ENCODE measurements around the gene DIPK1B.

Gene DIPK1B

DNA sequence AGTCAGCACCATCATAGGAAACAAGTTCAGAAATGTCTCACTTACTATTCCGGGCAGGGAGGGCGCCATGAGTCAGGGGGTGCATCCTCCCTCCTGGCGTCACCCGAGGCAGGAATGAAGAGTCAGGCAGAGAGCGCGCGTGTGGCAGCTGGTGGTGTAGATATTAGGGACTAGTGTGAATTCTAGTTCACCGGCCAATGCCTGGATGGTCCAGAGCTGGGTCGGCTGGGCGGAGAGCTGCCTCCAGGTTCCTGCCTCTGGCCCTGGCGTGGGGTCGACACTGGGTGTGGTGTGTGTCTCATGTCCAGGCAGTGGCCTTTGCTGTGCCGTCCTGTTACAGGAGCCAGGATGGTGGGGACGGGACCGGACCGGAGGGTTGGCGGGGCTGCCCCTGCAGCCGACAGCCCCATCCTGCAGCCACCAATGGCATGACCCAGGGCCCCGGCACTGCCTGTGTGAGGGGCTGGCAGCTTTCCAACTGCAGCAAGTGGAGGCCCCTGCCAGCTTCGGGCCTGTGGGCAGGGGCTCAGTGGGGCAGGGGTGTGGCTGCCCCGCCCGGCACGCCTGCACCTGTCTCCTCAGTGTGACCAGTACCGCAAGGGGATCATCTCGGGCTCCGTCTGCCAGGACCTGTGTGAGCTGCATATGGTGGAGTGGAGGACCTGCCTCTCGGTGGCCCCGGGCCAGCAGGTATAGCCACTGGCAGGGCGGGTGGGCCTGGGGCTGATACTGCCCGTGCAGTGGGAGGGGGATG is 9.1 kb downstream of the DIPK1B start:
- no peak for DNase-seq

GRCh38 chr9:136722093-136722968 is 10.0 kb downstream of the DIPK1B start:
- DNase-seq = no peak

GRCh38 chr9:136722969-136723356 is 10.6 kb downstream of the DIPK1B start:
- no peak for DNase-seq

GRCh38 chr9:136723362-136723976 is 11.1 kb downstream of the DIPK1B start:
- DNase-seq = no peak

DNA sequence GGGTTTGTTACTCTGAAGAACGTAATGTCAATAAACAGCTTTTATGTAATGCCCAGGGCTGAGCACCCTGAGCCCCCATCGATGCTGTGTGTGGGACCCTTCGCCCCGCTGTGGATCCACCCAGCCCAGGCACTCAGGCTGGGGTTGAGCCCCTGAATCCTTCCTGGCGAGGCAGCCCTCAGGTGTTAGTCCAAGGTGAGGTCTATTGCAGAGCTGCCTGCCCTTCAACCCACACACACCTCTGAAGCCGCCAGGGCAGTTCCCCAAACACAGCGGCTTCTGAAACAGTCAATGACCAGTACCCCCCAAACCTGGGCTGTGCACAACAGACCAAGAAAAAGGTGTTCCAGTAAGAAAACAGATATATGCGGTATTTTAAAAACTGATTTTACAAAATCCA is 11.6 kb downstream of the DIPK1B start:
- no peak for DNase-seq

DNA sequence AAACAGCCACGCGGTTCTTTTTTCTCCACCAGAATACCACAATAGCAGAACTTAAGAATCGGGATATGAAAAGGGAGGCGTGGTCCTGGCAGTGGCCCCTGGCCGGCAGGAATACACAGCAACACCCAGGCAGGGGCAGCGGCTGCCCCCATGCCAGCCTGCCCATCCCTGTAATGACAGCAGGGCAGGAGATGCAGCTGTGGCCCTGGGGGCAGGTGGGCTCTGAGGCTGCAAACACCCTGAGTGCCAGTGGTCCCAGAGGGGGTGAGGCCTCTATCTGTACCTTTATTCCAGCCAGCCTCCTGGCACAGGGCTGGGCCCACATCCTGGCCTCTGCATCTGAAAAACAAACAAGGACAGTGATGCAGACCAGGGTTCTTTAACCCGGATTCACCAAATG is 12.4 kb downstream of the DIPK1B start:
- DNase-seq = no peak

DNA sequence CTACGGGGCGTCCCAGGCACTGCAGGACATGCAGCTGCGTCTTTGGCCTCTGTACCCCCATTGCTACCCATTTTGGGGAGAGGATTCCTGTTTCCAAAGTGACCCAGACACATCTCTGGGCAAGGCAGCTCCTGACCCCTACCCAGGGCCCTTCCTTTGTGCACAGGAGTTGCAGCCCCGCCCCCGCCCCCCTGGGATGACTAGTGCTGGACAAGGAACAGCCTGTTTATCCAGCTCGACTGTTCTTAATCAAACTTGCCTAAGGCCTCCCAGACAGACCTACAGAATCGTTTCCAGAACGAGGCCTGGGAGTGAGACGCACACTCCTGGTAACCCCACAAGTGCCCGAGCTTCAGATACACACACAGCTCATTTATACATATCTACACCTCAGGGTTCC is 13.2 kb downstream of the DIPK1B start:
- no peak for DNase-seq

DNA sequence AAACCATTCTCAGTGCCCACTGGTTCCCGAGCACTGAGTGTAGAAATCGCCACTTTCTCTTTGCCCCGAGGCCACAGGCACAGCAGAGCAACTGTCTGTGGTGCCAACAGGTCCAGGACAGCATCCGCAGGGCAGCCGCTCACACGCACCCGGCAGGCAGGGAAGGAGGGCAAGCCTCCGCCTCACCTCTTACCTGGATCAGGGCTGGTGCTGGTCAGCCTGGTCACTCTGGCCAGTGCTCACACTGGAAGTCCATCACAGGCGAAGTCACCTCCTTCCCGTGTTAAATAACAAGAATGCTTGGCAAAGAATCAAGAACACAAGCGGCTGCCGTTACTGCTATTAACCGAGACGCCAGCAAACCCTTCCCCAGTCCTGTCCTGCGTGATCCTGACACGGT is 13.7 kb downstream of the DIPK1B start:
- no peak for DNase-seq

DNA sequence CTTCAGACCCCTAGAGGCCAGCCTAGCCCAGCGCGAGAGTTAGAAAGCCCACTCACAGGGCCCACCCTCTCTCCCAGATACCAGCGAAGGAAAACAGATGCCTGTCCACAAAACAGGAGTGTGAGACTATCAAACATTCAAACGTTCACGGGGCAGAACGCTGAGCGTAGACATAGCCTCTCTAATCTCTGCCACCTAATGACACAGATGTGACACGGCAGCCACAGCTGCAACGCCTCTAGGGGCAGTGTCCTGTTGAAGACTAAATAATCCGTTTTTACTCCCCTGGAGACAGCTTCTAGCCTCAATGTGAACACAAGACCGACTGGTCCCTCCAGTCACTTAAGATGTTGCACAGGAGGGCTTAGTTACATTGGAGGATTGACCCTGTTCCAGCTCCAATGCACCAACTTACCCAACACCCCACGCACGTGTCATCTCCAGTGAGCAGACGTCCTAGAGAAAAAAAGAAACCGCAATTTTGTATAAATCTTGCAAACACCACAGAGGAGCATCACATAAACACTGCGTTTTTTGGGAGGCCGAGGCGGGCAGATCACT is 14.3 kb downstream of the DIPK1B start:
- DNase-seq = peak; percentile 43

DNA sequence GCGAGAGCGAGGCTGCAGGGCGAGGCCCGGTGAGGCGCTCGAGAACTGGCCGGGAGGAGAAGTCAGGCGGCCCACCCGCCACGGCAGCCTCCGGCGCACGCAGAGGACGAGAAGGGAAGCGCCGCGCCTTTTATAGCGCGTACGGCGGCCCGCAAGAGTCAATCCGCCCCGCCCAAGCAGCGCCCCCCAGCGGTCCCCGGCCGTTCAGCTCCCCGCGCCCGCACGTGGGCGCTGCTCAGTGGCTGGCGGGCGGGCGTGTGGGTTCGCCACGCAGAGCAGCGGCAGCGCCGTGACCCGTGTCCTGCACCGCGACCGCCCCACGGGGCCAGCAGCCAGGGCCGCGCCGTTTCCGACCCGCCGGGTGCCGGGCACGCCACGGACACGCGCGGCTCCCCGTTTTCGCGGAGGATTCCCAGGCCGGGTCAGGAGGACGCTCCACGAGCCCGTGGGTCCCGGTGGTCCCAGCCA is 15.7 kb downstream of the DIPK1B start:
- peak; percentile 93 for DNase-seq

GRCh38 chr9:136728548-136729123 is 16.3 kb downstream of the DIPK1B start:
- no peak for DNase-seq

DNA sequence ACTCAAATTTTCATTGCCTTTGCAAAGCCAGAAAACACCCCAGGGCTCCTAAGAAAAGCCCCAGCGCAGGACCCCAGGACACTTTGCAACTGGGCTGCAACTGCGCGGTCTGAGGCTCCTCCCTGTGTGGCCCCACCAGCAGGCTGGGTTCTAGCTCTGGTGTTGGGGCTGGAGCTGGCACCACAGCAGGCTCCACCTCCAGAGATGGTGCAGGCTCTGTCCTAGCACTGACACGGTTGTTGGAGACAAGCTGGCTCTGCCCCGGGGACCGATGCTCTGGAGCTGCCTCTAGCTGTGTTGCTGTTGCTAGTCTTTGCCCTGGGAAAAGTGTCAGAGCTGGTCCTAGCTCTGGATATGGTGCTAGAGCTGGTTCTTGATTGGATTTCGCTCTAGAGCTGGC is 16.8 kb downstream of the DIPK1B start:
- DNase-seq = no peak

GRCh38 chr9:136729926-136730325 is 17.6 kb downstream of the DIPK1B start:
- DNase-seq = no peak

- no peak for DNase-seq
Observed at GRCh38 chr9:136732444-136733178, 20.2 kb downstream of the DIPK1B start.

DNA sequence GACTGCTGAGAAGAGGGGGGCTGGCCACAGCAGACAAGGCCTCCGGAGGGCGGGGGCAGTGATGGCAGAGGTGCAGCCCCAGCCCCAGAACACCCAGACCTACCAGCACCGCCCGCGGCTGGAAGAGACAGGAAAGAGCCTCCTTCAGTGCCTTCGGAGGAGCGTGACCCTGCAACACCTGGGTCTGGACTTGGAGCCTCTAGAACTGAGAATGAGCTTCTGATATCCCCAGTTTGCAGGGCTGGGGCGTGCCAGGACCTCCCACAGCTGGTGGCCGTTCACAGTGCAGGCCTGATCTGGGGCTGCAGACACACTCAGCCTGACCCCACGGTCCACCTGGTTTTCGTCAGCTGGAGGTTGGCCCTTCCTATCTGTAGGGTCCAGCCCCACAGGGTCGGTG is 21.2 kb downstream of the DIPK1B start:
- DNase-seq = no peak

DNA sequence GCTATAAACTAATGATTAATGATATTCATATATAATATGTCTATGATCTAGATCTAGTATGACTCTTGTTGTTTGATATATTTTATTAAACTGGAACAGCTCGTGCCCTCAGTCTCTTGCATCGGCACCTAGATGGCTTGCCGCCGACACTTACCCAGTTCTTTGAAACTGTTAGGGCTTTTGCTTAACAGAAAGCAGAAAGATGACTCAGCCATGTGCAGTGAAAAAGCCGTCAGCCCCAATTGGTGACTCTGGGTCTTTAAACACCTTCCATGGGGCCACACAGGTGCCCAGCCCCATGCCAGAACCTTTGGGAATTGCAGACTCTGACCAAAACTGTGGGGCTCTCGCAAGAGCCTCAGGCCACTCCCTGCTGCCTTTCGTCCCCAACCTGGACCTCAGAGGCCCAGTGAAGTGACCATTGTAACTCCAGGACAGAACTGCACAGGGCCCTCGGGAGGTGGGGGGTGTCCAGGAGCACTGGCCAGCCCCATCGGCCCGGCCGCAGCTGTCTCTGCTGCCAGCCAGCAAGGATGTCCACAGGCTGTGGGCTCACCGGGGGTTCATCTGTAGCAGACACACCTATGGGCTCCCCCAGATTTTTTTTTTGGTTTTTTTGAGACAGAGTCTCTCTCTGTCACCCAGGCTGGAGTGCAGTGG is 22.6 kb downstream of the DIPK1B start:
- no peak for DNase-seq

GRCh38 chr9:136735812-136736480 is 23.6 kb downstream of the DIPK1B start:
- DNase-seq = no peak

DNA sequence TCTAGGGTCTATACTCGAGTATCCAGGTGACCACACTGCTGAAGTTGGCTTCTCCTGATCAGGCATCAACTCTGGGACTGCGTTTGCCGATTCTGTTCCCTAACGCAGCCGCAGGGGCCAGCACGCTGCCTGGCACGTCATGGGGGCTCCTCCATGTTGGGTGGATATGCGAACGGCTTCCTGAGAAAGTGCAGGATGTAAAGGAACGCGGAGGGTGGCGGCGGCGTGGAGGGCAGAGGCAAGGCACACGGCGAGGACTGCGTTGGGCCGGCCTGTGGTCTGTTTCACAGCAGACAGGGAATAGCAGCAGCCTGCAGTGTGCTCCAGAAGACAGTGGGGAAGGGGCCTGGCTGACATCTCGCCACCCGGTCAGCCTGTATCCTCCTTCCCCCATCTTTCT is 26.6 kb downstream of the DIPK1B start:
- DNase-seq = no peak

DNA sequence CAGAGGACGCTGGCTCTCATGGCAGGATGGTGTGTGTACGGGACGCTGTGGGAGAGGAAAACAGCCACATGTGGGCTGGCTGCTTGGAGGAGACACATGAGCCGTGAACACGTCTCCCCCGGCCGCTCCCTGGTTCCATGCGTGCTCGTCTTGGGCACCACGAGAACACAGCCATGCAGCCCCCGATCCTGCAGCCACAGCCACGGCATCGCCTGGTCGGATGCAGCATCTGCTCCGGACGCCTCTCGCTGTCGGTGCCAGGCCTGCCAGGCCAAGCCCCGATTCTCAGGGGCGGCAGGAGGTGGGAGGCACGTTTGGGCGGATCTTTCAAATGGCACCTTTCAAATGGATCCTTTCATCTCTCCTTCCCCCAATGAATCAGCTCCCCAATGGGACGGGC is 27.1 kb downstream of the DIPK1B start:
- no peak for DNase-seq

GRCh38 chr9:136740069-136740468 is 27.7 kb downstream of the DIPK1B start:
- DNase-seq = no peak

- DNase-seq = no peak
Observed at GRCh38 chr9:136740491-136740890, 28.1 kb downstream of the DIPK1B start.
